Nephron (organoid): ENCODE measurements around the gene AGTRAP.

ENCODE experiments used
- H3K27ac Mint-ChIP-seq, 3 experiments: 2 replicates each; pipeline ENCODE4 v1.8.0; 2020; ENCODE audit warnings: mixed read lengths in 3 of 3, mild to moderate bottlenecking in 2 of 3, moderate library complexity in 1 of 3
- H3K27me3 Mint-ChIP-seq: 2 replicates; pipeline ENCODE4 v1.8.0; 2021; ENCODE audit warnings: low read depth, mild to moderate bottlenecking, moderate library complexity, mixed read lengths
- H3K36me3 Mint-ChIP-seq: 2 replicates; pipeline ENCODE4 v1.8.0; 2020; ENCODE audit warnings: low read depth, mixed read lengths
- H3K4me1 Mint-ChIP-seq: 2 replicates; pipeline ENCODE4 v1.8.0; 2020; ENCODE audit warnings: mixed read lengths
- H3K4me3 Mint-ChIP-seq, 3 experiments: 2 replicates each; pipeline ENCODE4 v1.8.0; 2020; ENCODE audit warnings: mild to moderate bottlenecking in 3 of 3, mixed read lengths in 3 of 3, moderate library complexity in 2 of 3
- H3K9me3 Mint-ChIP-seq: 2 replicates; pipeline ENCODE4 v1.8.0; 2020; ENCODE audit warnings: mixed read lengths
- CTCF ChIP-seq, 3 experiments: fragments of 200-600 bp; sonication (generic); IDR thresholded peaks; one replicate each; pipeline ENCODE4 v1.5.0; 2021; ENCODE audit warnings: antibody characterized with exemption in 3 of 3; ENCODE audit not compliant: unreplicated experiment in 3 of 3

AGTRAP gene

GRCh38 chr1:11733306-11733705 is 2.6 kb upstream of the AGTRAP start:
- H3K4me3 Mint-ChIP-seq, result peak overlapping the region in 1 of 3 experiments; percentile 31
- no peak for TF ChIP-seq CTCF (IDR thresholded peaks at IDR 0.05; ENCODE audit: unreplicated experiment in 3 of 3)
- H3K27ac Mint-ChIP-seq, result peak overlapping the region; percentile 42 to 68 (median 63)
- H3K4me1 Mint-ChIP-seq, result peaks cover 41% of the 10 kb centered on the region
- peaks cover 3% of the 10 kb centered on the region for H3K27me3 Mint-ChIP-seq
- no peaks in the 10 kb centered on the region for H3K36me3 Mint-ChIP-seq
- H3K9me3 Mint-ChIP-seq, result no peaks in the 10 kb centered on the region

- Mint-ChIP-seq H3K9me3 (no peaks in the 10 kb centered on the region), H3K4me3 (peak overlapping the region; percentile 93 to 99 (median 95)), H3K36me3 (no peaks in the 10 kb centered on the region), H3K27ac (peak overlapping the region; percentile 54 to 65 (median 61)), H3K4me1 (peaks cover 29% of the 10 kb centered on the region), H3K27me3 (no peaks in the 10 kb centered on the region)
- no peak for TF ChIP-seq CTCF (IDR thresholded peaks at IDR 0.05; ENCODE audit: unreplicated experiment in 3 of 3)
These were observed 444 bp upstream of the AGTRAP start for GRCh38 chr1:11735531-11735853.

- Mint-ChIP-seq H3K4me1 (peaks cover 18% of the 10 kb centered on the region), H3K27ac (peak overlapping the region; percentile 61 to 79 (median 71)), H3K36me3 (no peaks in the 10 kb centered on the region), H3K4me3 (peak overlapping the region; percentile 93 to 99 (median 95)), H3K27me3 (no peaks in the 10 kb centered on the region), H3K9me3 (no peaks in the 10 kb centered on the region)
- TF ChIP-seq CTCF (IDR thresholded peaks at IDR 0.05; ENCODE audit: unreplicated experiment in 3 of 3), result no peak
These were observed 1.1 kb downstream of the AGTRAP start for GRCh38 chr1:11736746-11737639.

GRCh38 chr1:11738096-11738495 is 2.2 kb downstream of the AGTRAP start:
- H3K4me1 Mint-ChIP-seq, result peaks cover 14% of the 10 kb centered on the region
- no peak for TF ChIP-seq CTCF (IDR thresholded peaks at IDR 0.05; ENCODE audit: unreplicated experiment in 3 of 3)
- no peak overlapping the region for H3K27ac Mint-ChIP-seq
- no peaks in the 10 kb centered on the region for H3K27me3 Mint-ChIP-seq
- H3K9me3 Mint-ChIP-seq, result no peaks in the 10 kb centered on the region
- H3K36me3 Mint-ChIP-seq, result no peaks in the 10 kb centered on the region
- H3K4me3 Mint-ChIP-seq, result peak overlapping the region; percentile 22 to 55 (median 50)

GRCh38 chr1:11738783-11739182 is 2.8 kb downstream of the AGTRAP start:
- Mint-ChIP-seq H3K4me3 (peak overlapping the region; percentile 33 to 54 (median 39)), H3K27me3 (no peaks in the 10 kb centered on the region), H3K9me3 (no peaks in the 10 kb centered on the region), H3K27ac (no peak overlapping the region), H3K4me1 (peaks cover 12% of the 10 kb centered on the region), H3K36me3 (no peaks in the 10 kb centered on the region)
- TF ChIP-seq CTCF (IDR thresholded peaks at IDR 0.05; ENCODE audit: unreplicated experiment in 3 of 3), result no peak
